Measurements from ENCODE around the gene CTBP2. TPM values are rescaled to one million over a fixed set of nuclear protein-coding genes. Genes with fewer than 3 reads are reported as not detected.

CTBP2 gene
- total RNA-seq, 4 donors from 2014 or later: 69.7 to 125 (median 84.7) TPM

- WGBS: 86% methylated on average over 2 of the region's 8 CpGs
- no peak for DNase-seq (ENCODE audit: extremely low spot score)
- Histone ChIP-seq H3K27ac (replicated peaks in 1 of 4) (no peak overlapping the region), H3K27me3 (no peaks in the 10 kb centered on the region), H3K36me3 (peaks cover 0 to 3% (median 0%) of the 10 kb centered on the region in 4 donors), H3K4me1 (peaks cover 54 to 95% (median 61%) of the 10 kb centered on the region in 4 donors), H3K4me3 (no peak overlapping the region), H3K9me3 (no peaks in the 10 kb centered on the region)
- intact Hi-C loops (cut with DNase I): loop anchor here (10.0 kb wide), 1 partner anchor 137 kb away; no protein-coding TSS in a partner anchor
- TF ChIP-seq POLR2AphosphoS5 (IDR thresholded peaks at IDR 0.05) (no peak), CTCF (IDR thresholded peaks at IDR 0.05) (no peak), EP300 (IDR thresholded peaks at IDR 0.05) (no peak), POLR2A (IDR thresholded peaks at IDR 0.05; ENCODE audit: low read depth) (no peak)
Measured at GRCh38 chr10:125052146-125052545, 108.2 kb downstream of the CTBP2 start.

GRCh38 chr10:125050383-125050782 is 110.0 kb downstream of the CTBP2 start:
- WGBS: 88% methylated on average over 14 of the region's 14 CpGs
- Histone ChIP-seq H3K27me3 (no peaks in the 10 kb centered on the region), H3K27ac (replicated peaks in 1 of 4) (no peak overlapping the region), H3K4me3 (no peak overlapping the region), H3K4me1 (peaks cover 46 to 94% (median 57%) of the 10 kb centered on the region in 4 donors), H3K9me3 (no peaks in the 10 kb centered on the region), H3K36me3 (peaks cover 0 to 3% (median 0%) of the 10 kb centered on the region in 4 donors)
- DNase-seq (ENCODE audit: extremely low spot score): no peak
- intact Hi-C loops (cut with DNase I): loop anchor here (10.0 kb wide), 1 partner anchor 136 kb away; no protein-coding TSS in a partner anchor
- no peak for TF ChIP-seq EP300 (IDR thresholded peaks at IDR 0.05)
- no peak for TF ChIP-seq POLR2AphosphoS5 (IDR thresholded peaks at IDR 0.05)
- no peak for TF ChIP-seq POLR2A (IDR thresholded peaks at IDR 0.05; ENCODE audit: low read depth)
- no peak for TF ChIP-seq CTCF (IDR thresholded peaks at IDR 0.05)

- Histone ChIP-seq H3K4me1 (peaks cover 46 to 94% (median 58%) of the 10 kb centered on the region in 4 donors), H3K27ac (replicated peaks in 1 of 4) (peak overlapping the region; percentile 59 to 73 (median 67)), H3K36me3 (peaks cover 0 to 3% (median 0%) of the 10 kb centered on the region in 4 donors), H3K9me3 (no peaks in the 10 kb centered on the region), H3K4me3 (no peak overlapping the region), H3K27me3 (no peaks in the 10 kb centered on the region)
- DNase-seq (ENCODE audit: extremely low spot score): no peak
- TF ChIP-seq EP300 (IDR thresholded peaks at IDR 0.05) (no peak), CTCF (IDR thresholded peaks at IDR 0.05) (no peak), POLR2A (IDR thresholded peaks at IDR 0.05; ENCODE audit: low read depth) (no peak), POLR2AphosphoS5 (IDR thresholded peaks at IDR 0.05) (no peak)
- intact Hi-C loops (cut with DNase I): loop anchor here (10.0 kb wide), 1 partner anchor 295 kb away; no protein-coding TSS in a partner anchor
- 70% methylated on average over 16 of the region's 16 CpGs for WGBS
Measured at GRCh38 chr10:125049216-125049881, 111.0 kb downstream of the CTBP2 start.

GRCh38 chr10:125048094-125048864 is 112.1 kb downstream of the CTBP2 start:
- Histone ChIP-seq H3K27me3 (no peaks in the 10 kb centered on the region), H3K36me3 (no peaks in the 10 kb centered on the region), H3K9me3 (no peaks in the 10 kb centered on the region), H3K27ac (replicated peaks in 1 of 4) (peak overlapping the region; percentile 59 to 73 (median 67)), H3K4me1 (peaks cover 54 to 95% (median 63%) of the 10 kb centered on the region in 4 donors), H3K4me3 (peak overlapping the region in 1 of 4 donors; percentile 9)
- WGBS: 26% methylated on average over 13 of the region's 16 CpGs
- TF ChIP-seq POLR2AphosphoS5 (IDR thresholded peaks at IDR 0.05) (peak; percentile 29 to 63), CTCF (IDR thresholded peaks at IDR 0.05) (peak in 2 of 3 experiments; percentile 94 to 96), EP300 (IDR thresholded peaks at IDR 0.05) (no peak)
- DNase-seq (ENCODE audit: extremely low spot score): peak; percentile 93
- intact Hi-C loops (cut with DNase I): loop anchor here (10.0 kb wide), 1 partner anchor 297 kb away; no protein-coding TSS in a partner anchor
